Skeletal muscle satellite cell (primary cell): ENCODE results near the gene ABCA2.

Experiments used
- H3K27me3 ChIP-seq: 2 replicates; pipeline ENCODE4 v1.7.0; 2013; ENCODE audit warnings: low read length; ENCODE audit not compliant: control insufficient read depth, insufficient read depth
- H3K36me3 ChIP-seq: 2 replicates; pipeline ENCODE4 v1.7.0; 2013; ENCODE audit warnings: mild to moderate bottlenecking, control low read depth, low read length; ENCODE audit not compliant: insufficient read depth
- H3K4me1 ChIP-seq: 2 replicates; pipeline ENCODE4 v1.7.0; 2013; ENCODE audit warnings: low read length; ENCODE audit not compliant: control insufficient read depth, insufficient read depth
- H3K4me2 ChIP-seq: 2 replicates; pipeline ENCODE4 v1.7.0; 2013; ENCODE audit warnings: mild to moderate bottlenecking, low read length
- H3K4me3 ChIP-seq: 2 replicates; pipeline ENCODE4 v1.7.0; 2013; ENCODE audit warnings: low read length
- H3K9ac ChIP-seq: 2 replicates; pipeline ENCODE4 v1.7.0; 2013; ENCODE audit warnings: mild to moderate bottlenecking, low read depth, low read length, moderate library complexity
- H3K9me3 ChIP-seq: replicated peaks from 2 replicates; pipeline ENCODE4 v1.7.0; 2013; ENCODE audit warnings: mild to moderate bottlenecking, control low read depth, low read length

Gene ABCA2

DNA sequence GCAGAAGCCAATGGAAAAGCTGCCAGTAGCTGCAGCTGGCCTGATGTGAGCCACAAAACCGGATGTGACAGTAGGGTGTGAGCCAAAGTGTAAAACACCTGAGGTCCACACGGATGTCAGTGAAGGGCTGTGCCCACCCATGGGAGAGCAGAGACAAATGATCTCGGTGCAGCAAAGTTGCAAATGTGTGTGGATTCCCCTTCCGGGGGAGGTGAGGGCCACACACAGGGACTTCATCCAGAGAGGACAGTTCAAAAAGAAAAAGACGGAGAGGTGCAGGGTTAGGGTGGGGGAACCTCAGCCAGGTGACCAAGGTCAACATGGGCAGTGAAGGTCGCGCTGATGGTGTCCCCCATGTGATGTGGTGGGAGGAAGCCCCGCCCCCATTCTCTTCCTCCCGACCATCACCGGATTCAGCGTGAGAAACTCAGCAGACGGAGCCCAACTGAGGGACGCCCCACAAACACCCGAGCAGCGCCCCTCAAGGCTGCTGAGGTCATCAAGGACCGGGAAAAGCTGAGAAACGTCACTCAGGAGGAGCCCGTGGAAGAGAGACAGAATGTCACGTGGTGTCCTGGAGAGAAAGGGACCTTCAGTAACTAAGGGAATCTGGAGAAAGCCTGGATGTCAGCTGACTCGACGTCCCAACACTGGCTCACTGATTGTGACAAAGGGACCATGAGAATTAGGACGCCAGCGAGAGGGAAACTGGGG lies 62.1 kb downstream of the ABCA2 start:
- Histone ChIP-seq H3K27me3 (peaks cover 11% of the 10 kb centered on the region), H3K4me3 (no peak overlapping the region), H3K9ac (no peak overlapping the region), H3K4me2 (peak overlapping the region; percentile 12), H3K4me1 (no peaks in the 10 kb centered on the region), H3K36me3 (no peaks in the 10 kb centered on the region), H3K9me3 (no peaks in the 10 kb centered on the region)

DNA sequence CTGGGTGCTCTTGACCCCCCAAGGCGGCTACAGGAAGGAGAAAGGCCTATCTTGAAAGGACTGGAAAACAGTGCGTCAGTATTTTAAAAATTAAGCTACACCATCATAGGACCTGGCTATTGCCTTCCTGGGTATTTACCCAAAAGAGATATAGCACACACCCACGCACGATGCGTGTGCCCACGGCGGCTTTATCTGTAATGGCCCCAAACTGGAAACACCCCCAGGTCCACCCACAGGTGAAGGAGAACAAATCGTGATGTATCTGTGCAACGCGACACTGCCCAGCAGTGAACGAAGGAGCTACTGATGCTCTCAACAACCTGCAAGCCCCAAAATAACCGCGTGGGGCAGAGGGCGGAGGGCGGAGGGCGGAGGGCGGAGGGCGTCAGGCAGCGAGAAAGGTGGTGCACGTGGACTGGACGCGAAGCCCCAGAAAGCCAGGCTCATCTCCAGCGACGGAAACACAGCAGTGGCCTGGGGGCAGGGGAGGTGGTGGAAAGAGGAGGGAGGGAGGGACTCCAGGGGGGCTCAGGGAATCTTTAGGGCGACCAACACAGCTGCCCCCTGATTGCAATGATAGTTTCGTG lies 63.1 kb downstream of the ABCA2 start:
- H3K4me3 ChIP-seq, result no peak overlapping the region
- no peak overlapping the region for H3K9ac ChIP-seq
- peaks cover 11% of the 10 kb centered on the region for H3K27me3 ChIP-seq
- no peak overlapping the region for H3K4me2 ChIP-seq
- no peaks in the 10 kb centered on the region for H3K4me1 ChIP-seq
- no peaks in the 10 kb centered on the region for H3K9me3 ChIP-seq
- H3K36me3 ChIP-seq, result no peaks in the 10 kb centered on the region

- H3K4me1 ChIP-seq, result no peaks in the 10 kb centered on the region
- H3K9ac ChIP-seq, result no peak overlapping the region
- no peak overlapping the region for H3K4me2 ChIP-seq
Observed at GRCh38 chr9:136964171-136964689, 63.8 kb downstream of the ABCA2 start.

GRCh38 chr9:136963751-136964150 lies 64.3 kb downstream of the ABCA2 start:
- H3K4me2 ChIP-seq, result no peak overlapping the region
- no peaks in the 10 kb centered on the region for H3K4me1 ChIP-seq
- H3K36me3 ChIP-seq, result no peaks in the 10 kb centered on the region
- no peaks in the 10 kb centered on the region for H3K9me3 ChIP-seq
- H3K4me3 ChIP-seq, result no peak overlapping the region
- no peak overlapping the region for H3K9ac ChIP-seq
- H3K27me3 ChIP-seq, result peaks cover 11% of the 10 kb centered on the region

More at GRCh38 chr9:136964171-136964689, 63.8 kb downstream of the ABCA2 start:
- H3K9me3 ChIP-seq, result no peaks in the 10 kb centered on the region
- H3K36me3 ChIP-seq, result no peaks in the 10 kb centered on the region
- no peak overlapping the region for H3K4me3 ChIP-seq
- H3K27me3 ChIP-seq, result peaks cover 11% of the 10 kb centered on the region

DNA sequence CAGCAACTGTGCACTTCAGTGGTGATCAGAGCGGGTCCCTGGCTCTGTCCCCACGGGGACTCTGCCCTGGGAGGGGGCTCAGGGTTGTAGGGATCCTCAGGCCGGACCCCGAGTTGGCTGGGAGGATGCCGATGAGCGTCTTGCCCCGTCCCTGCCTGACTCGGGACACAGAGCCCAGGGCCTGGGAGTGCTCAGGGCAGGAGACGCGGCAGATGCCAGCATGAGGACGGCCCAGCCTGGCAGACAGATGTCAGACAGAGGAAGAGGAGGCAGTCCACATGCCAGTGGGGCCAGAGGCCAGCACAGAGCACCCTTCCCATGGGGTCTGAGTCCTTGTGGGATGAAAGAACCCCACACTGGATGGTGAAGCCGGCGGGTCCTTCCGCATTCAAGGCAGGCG lies 64.7 kb downstream of the ABCA2 start:
- H3K9me3 ChIP-seq, result no peaks in the 10 kb centered on the region
- no peaks in the 10 kb centered on the region for H3K4me1 ChIP-seq
- no peaks in the 10 kb centered on the region for H3K36me3 ChIP-seq
- no peak overlapping the region for H3K4me3 ChIP-seq
- H3K27me3 ChIP-seq, result peaks cover 12% of the 10 kb centered on the region
- no peak overlapping the region for H3K4me2 ChIP-seq
- no peak overlapping the region for H3K9ac ChIP-seq

- Histone ChIP-seq H3K4me3 (no peak overlapping the region), H3K9me3 (no peaks in the 10 kb centered on the region), H3K27me3 (peaks cover 13% of the 10 kb centered on the region), H3K4me2 (no peak overlapping the region), H3K9ac (no peak overlapping the region), H3K4me1 (no peaks in the 10 kb centered on the region), H3K36me3 (no peaks in the 10 kb centered on the region)
Observed at GRCh38 chr9:136962701-136963248, 65.3 kb downstream of the ABCA2 start.

DNA sequence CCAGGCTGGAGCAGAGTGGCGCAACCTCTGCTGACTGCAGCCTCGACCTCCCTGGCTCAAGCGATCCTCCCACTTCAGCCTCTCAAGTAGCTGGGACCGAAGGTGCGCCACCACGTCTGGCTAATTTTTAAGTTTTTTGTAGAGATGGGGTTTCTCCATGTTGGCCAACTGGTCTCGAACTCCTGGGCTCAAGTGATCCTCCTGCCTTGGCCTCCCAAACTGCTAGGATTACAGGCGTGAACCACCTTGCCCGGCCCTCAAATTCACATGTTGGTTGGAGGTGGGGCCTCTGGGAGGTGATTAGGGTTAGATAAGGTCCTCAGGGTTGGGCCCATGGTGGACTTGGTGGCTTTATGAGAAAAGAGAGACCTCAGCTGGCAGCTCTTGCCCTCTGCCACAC lies 65.9 kb downstream of the ABCA2 start:
- no peaks in the 10 kb centered on the region for H3K4me1 ChIP-seq

GRCh38 chr9:136961279-136962065 lies 66.6 kb downstream of the ABCA2 start:
- Histone ChIP-seq H3K36me3 (no peaks in the 10 kb centered on the region), H3K4me2 (no peak overlapping the region), H3K4me1 (no peaks in the 10 kb centered on the region), H3K9ac (no peak overlapping the region), H3K9me3 (no peaks in the 10 kb centered on the region), H3K27me3 (peaks cover 13% of the 10 kb centered on the region), H3K4me3 (no peak overlapping the region)

More for the DNA sequence above, 65.9 kb downstream of the ABCA2 start:
- H3K9ac ChIP-seq, result no peak overlapping the region
- no peak overlapping the region for H3K4me3 ChIP-seq
- H3K4me2 ChIP-seq, result no peak overlapping the region
- H3K9me3 ChIP-seq, result no peaks in the 10 kb centered on the region
- H3K27me3 ChIP-seq, result peaks cover 13% of the 10 kb centered on the region
- no peaks in the 10 kb centered on the region for H3K36me3 ChIP-seq

DNA sequence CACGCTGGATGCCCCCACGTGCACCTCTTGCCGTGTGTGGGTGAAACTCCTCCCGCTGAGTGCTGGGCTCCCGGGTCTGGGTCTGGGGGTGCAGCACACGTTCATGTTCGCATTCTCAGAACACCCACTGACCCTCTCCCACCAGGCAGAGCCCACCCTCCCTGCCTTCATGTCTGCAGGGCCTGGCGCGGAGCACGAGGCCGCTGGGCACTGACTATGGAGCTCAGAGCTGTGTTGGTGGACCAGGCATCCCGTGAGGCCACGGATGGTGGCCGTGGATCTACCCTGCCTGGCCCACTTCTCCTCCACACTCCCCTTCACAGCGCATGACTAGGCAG lies 67.1 kb downstream of the ABCA2 start:
- no peak overlapping the region for H3K9ac ChIP-seq
- no peak overlapping the region for H3K4me3 ChIP-seq
- no peaks in the 10 kb centered on the region for H3K4me1 ChIP-seq
- H3K9me3 ChIP-seq, result no peaks in the 10 kb centered on the region
- H3K27me3 ChIP-seq, result peaks cover 9% of the 10 kb centered on the region
- H3K36me3 ChIP-seq, result no peaks in the 10 kb centered on the region
- H3K4me2 ChIP-seq, result no peak overlapping the region

GRCh38 chr9:136960212-136960937 lies 67.7 kb downstream of the ABCA2 start:
- H3K4me1 ChIP-seq, result no peaks in the 10 kb centered on the region
- no peak overlapping the region for H3K9ac ChIP-seq
- H3K4me3 ChIP-seq, result no peak overlapping the region
- H3K4me2 ChIP-seq, result no peak overlapping the region
- no peaks in the 10 kb centered on the region for H3K36me3 ChIP-seq
- H3K27me3 ChIP-seq, result peaks cover 6% of the 10 kb centered on the region
- no peaks in the 10 kb centered on the region for H3K9me3 ChIP-seq
